SKM-1 (cell line): ENCODE results near the gene APOA4.

Experiments used
- DNase-seq: peaks from one replicate; lab custom pipeline; 2025; ENCODE audit not compliant: unreplicated experiment; lab: John Stamatoyannopoulos, UW

Gene APOA4

DNA sequence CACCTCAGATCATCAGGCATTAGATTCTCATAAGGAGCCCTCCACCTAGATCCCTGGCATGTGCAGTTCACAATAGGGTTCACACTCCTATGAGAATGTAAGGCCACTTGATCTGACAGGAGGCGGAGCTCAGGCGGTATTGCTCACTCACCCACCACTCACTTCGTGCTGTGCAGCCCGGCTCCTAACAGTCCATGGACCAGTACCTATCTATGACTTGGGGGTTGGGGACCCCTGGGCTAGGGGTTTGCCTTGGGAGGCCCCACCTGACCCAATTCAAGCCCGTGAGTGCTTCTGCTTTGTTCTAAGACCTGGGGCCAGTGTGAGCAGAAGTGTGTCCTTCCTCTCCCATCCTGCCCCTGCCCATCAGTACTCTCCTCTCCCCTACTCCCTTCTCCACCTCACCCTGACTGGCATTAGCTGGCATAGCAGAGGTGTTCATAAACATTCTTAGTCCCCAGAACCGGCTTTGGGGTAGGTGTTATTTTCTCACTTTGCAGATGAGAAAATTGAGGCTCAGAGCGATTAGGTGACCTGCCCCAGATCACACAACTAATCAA is 8.8 kb upstream of the APOA4 start:
- DNase-seq, result no peak

DNA sequence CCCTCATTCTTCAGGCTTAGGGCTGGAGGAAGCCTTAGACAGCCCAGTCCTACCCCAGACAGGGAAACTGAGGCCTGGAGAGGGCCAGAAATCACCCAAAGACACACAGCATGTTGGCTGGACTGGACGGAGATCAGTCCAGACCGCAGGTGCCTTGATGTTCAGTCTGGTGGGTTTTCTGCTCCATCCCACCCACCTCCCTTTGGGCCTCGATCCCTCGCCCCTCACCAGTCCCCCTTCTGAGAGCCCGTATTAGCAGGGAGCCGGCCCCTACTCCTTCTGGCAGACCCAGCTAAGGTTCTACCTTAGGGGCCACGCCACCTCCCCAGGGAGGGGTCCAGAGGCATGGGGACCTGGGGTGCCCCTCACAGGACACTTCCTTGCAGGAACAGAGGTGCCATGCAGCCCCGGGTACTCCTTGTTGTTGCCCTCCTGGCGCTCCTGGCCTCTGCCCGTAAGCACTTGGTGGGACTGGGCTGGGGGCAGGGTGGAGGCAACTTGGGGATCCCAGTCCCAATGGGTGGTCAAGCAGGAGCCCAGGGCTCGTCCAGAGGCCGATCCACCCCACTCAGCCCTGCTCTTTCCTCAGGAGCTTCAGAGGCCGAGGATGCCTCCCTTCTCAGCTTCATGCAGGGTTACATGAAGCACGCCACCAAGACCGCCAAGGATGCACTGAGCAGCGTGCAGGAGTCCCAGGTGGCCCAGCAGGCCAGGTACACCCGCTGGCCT is 7.2 kb upstream of the APOA4 start:
- no peak for DNase-seq

DNA sequence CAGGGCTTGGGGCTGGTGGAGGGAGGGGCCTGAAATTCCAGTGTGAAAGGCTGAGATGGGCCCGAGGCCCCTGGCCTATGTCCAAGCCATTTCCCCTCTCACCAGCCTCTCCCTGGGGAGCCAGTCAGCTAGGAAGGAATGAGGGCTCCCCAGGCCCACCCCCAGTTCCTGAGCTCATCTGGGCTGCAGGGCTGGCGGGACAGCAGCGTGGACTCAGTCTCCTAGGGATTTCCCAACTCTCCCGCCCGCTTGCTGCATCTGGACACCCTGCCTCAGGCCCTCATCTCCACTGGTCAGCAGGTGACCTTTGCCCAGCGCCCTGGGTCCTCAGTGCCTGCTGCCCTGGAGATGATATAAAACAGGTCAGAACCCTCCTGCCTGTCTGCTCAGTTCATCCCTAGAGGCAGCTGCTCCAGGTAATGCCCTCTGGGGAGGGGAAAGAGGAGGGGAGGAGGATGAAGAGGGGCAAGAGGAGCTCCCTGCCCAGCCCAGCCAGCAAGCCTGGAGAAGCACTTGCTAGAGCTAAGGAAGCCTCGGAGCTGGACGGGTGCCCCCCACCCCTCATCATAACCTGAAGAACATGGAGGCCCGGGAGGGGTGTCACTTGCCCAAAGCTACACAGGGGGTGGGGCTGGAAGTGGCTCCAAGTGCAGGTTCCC is 6.5 kb upstream of the APOA4 start, which contains the start of gene APOC3:
TSS of gene APOC3 (plus strand) at position 383 of the 659 bp plus-strand sequence. CDS start 676 bp downstream, outside the sequence.
- no peak for DNase-seq

DNA sequence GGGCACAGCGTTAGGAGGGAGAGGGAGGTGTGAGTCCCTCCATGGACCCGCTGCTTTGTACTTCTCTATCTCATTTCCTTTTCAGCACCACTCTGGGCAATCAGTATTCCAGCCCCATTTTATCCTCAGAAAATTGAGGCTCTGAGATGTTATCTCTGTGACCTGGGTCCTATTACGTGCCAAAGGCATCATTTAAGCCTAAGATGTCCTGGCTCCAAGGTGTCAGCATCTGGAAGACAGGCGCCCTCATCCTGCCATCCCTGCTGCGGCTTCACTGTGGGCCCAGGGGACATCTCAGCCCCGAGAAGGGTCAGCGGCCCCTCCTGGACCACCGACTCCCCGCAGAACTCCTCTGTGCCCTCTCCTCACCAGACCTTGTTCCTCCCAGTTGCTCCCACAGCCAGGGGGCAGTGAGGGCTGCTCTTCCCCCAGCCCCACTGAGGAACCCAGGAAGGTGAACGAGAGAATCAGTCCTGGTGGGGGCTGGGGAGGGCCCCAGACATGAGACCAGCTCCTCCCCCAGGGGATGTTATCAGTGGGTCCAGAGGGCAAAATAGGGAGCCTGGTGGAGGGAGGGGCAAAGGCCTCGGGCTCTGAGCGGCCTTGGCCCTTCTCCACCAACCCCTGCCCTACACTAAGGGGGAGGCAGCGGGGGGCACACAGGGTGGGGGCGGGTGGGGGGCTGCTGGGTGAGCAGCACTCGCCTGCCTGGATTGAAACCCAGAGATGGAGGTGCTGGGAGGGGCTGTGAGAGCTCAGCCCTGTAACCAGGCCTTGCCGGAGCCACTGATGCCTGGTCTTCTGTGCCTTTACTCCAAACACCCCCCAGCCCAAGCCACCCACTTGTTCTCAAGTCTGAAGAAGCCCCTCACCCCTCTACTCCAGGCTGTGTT is 5.8 kb upstream of the APOA4 start:
- no peak for DNase-seq

DNA sequence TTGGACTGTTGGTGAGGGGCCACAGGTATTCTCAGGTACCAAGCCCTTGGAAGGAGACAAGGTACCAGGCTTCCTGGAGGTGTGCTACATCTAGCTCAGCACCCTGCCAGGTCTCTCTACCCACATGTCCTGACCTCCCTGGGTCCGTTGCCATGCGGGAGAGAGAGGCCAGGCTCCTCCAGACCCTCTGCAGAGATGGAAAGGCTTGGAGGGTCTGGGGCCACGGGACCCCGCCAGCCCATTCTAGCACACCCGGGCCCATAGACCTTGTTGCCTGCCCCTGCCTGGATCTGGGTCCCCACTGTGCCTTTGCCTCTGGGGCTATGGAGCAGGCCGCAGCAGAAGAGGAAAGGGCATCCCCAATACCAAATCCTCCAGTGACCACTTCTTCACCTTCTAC is 4.4 kb upstream of the APOA4 start:
- no peak for DNase-seq

DNA sequence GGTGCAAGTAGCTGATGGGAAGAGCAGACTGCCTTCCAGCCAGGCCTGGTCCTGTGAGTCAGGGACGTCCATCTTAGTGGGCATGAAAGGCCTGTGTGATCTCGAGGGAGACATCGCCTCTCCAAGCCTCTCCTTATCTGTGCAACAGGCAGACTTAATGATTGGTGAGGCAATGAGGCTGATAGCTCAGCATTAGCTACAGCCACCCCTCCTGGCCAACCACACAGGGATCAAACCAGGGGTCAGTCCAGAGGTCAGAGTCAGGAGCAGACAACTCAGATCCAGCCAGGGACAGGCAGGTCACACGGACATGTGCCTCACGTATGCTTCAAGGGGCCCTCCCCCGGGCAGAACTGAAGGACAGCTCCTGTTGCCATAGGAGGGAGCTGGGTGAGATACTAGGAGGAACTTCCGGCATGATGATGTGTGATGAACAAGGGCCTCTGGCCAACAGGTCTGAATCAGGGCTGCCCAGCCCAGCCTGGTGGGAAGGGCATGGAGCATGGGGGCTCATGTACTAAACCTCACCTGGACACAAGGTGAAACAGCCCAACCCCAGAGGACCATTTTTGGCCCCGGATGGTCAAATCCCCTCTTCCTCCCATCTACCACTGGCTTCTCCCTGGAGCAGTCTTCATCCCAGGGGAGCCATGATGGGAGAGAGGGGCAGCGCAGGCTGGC is 3.8 kb upstream of the APOA4 start:
- no peak for DNase-seq

DNA sequence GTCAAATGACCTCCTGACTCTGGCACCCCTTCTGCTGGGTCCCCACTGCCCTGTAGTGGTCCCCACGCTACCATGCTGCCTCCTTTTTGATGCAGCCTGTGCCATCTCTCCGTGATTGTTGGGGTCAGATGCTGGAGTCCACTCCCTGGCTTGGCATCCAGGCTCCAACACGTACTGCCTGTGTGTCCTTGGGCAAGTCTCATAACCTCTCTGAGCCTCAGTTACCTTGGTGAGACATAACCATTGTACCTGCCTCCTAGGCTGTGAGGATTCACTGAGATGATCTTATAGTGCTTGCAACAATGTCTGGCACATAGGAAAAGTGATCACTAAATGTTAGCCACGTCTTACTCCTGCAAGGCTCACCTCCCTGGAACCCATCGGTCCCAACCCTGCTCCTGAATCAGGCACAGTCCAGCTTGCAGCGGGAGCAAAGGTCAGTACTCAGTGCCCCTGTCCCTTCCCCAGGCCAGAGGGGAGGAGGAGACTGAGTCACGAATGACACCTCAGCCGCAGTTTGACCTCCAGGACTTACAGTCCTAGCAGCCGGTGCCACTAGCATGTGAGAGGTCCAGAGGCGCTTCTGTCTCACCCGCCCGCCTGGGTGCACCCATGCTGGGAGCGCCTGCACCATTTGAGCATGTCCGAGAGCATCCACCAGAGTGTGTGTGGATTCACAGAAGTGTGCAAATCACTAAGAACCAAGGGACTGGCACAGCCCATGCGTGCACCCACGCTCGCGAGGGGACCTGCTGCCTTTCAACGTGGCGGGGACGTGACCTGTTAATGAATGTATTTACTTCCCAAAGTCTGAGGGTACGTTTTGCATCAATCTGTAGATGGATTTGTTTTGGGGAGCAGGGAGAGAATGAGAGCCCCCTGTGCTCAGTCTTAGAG is 3.0 kb upstream of the APOA4 start:
- DNase-seq, result no peak

DNA sequence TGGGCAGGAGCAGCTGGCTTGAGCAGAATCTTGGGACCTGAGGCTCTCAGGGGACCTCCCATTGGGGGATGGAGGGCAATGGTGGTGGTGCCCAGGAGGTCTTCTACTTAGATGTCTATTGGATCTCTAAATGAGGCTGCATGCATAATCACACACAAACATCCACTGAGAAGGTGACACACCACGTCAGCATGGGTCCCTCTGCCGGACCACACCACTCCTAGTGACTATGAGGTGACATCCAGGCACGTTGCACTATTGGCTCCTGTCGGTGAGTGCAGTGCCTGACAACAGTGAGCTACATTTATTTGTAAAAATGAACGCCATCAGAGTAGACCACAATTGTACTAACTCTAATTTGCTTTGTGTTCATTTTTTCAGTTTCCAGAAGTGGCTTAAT is 2.3 kb upstream of the APOA4 start:
- DNase-seq, result no peak

DNA sequence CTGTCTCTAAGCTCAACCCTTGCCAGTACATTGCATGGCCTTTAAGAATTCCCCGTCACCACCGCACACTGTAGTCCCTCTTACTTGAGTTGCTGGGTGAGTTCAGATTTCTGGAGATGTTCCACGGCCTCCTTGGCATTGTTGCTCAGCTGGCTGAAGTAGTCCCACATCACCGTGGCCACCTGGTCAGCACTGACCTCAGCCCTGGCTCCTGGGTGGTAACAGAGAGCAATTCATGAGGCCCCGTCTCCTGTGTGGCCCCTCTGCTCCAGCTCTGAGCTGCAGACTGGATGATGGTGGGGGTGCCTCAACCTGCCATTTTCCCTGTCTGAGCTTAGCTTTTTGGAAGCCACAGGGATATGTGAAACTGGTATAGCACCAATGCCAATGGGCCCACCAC is 529 bp downstream of the APOA4 start:
- DNase-seq, result no peak

DNA sequence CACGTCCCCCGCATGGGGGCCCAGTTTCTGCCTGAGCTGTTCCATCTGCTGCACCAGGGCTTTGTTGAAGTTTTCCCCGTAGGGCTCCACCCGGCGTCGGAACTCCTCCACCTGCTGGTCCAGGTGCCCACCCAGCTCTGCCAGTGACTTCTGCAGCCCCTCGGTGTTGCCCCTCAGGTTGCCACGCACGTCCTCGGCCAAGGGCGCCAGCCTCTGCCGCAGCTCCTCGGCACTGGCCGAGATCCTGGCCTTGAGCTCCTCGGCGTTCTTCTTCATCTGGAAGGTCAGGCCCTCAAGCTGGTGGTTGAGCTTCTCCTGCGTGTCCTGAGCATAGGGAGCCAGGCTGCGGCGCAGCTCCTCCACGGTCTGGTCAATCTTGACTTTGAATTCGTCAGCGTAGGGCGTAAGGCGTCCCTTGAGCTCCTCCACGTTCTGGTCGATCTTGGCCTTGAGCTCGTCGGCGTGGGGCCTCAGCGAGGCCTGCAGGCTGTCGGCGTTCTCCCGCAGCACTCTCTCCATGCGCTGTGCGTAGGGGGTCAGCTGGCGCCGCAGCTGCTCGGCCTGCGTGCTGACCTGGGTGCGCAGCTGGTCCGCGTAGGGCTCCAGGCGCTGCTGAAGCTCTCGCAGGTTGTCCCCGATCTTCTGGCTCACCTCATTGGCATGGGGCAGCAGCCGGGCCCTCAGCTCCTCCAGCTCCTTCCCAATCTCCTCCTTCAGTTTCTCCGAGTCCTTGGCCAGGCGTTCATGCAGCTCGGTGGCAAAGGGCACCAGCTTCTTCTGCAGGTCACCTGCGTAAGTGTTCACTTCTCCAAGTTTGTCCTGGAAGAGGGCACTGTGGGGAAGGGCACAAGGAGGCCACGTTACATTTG is 1.8 kb downstream of the APOA4 start:
- no peak for DNase-seq

DNA sequence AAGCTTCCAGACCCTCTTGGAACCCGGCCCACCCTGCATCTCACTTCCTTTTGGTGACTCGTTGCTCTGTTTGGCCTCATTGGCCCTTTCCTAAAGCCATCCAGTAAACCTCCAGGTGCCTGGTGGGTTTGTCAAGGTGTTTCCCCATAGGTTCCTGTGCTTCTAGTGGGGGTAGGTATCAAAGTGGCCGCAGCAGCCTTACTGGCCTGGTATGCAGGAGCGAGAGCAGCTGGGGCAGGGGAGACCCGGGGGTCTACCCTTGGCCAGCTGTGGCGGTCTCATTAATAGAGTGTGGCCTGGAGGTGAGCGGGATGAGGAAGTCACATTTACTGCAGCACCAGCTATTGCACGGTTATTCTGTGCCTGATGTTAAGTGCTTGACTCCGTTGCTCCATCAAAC is 4.1 kb downstream of the APOA4 start:
- DNase-seq, result no peak

DNA sequence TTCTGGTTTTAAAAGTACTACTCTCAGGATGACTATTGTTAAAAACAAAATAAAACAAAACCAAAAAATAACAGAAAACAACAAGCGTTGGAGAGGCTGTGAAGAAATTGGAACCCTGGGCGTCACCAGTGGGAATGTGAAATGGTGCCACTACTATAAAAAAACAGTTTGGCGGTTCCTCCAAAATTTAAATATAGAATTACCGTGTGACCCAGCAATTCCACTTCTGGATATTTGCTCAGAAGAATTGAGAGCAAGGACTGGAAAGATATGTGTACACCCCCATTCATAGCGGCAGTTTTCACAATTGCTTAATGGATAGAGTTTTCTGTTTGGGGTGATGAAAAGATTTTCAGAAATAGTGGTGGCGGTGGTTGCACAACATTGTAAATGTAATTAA is 8.6 kb downstream of the APOA4 start:
- DNase-seq, result no peak

DNA sequence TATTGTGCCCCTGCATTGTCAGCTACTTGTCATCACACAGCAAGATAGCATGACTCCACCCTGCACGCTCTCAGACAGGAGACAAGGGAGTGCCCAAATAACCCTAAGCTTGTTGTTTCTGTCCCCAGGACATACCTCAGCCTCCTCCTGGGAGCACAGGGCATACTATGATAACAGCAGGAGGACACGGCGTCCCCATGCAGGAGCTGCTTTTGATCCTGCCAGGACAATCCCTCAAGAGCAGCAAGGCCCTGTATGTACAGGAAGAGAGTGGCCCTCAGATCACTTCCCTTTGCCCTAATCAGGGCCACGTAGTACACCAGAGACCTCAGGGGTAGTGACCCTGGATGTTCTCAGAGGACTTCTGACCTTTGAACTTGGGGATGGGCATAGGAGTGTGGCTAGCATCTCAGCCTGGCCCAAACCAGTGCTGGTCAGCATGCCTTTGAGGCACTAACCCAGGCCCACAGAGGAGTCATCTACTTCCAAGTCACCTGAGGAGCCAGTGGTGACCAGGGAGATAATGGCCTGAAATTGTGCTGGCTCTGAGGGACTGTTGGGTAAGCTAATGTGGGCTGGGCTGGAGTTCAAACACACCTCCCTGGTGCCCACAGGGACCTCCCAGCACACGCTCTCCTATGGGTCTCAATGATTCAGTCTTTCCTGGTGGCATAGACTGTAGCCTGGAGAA is 9.2 kb downstream of the APOA4 start:
- DNase-seq, result no peak

DNA sequence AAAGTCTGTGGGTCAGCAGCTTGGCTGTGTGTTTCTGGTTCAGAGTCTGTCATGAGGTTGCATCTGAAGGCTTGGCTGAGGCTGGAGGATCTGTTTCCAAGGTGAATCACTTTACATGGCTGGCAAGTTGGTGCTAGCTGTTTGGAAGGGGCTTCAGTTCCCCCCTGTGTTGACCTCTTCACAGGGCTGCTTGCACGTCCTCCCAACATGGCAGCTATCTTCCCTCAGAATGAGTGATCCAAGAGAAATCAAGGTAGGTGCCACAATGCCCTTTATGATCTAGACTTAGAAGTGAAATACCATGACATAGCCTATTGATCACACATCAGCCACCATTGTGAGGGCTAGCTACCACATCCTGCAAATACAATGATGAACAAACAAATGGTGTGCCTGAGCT is 9.9 kb downstream of the APOA4 start:
- no peak for DNase-seq

DNA sequence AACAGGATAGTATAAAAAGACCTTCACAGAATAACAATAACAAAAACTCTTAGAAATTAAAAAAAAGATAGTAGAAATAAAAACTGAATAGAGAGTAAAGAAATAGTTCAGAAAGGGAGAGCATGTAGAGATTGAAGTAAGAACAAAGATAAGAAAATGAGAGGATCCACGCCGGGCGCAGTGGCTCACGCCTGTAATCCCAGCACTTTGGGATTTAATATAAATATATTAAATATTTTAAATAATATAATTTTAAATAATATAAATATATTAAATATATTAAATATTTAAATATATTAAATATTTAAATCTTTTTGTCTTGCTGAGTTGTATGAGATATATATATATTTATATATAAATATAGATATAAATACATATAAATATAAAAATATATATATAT is 11.0 kb downstream of the APOA4 start:
- no peak for DNase-seq

DNA sequence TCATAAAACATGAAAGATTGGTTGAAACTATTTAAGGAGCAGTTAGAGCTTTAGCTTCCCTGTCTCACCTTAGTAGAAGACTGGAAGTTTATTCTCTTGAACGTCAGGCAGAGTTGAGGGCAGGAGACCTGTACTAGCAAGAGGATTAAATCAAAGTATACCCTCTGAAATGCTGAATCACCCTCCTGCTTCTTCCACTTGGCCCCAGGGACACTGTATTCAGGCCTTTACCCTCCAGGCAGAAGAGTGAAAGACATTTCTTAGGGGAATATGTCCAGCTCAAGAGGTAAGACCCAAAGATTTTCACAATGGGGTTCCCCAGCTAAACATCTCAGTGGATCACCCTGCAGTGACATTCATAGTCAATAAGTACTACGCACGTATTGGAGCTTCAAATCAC is 11.9 kb downstream of the APOA4 start:
- no peak for DNase-seq

DNA sequence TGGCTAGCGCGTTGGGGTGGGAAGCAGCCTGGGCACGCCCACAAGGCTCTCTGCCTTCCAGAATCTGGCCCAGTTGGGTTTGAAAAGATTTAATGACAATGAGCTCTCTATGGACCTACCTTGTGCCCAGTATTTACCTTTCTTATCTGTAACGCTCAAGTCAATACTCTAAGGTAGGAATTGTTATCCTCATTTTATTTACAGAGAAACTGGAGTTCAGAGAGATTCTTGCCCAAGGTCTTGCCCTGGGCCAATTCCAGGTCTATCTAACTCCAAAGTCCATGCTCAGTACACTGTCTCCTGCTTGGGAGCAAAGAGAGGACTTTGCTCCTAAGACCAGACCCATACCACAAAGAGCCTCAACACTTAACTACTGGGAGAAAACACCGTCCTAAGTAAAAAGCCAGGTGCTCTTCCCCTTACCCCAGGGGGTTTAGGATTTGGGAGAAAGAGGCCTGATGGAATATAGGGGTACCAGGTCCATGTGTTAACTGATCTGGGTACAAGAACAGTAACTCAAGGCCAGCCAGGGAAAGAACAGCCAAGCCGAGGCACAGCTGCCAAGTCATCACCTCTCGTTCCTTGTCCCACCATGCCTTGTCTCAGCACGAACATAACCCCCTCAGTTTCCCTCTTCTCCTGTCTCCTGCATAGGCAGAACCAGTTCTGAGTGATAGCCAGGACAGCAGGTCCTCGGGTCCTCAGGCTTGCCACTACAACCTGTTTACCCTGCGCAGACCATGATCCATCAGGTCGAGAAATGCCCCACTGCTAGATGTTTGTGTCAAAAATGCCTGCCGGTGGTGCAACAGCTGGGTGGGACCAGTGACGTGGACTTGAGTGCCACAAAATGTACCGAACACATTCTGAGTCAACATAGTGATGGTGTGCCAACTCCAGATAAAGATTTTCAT is 14.6 kb downstream of the APOA4 start:
- DNase-seq, result no peak
